Sigmoid colon (tissue), 4 donors: ENCODE data around the gene PARP4.
"Not testable (repeated sequence)": the region's sequence is repeated elsewhere in the genome, so short reads cannot be mapped to it uniquely, and the experiment has no call there.

ENCODE experiments used
- EP300 ChIP-seq, 4 donors: sonication (generic); formaldehyde crosslinking; IDR thresholded peaks; one replicate each; pipeline ENCODE4 v1.6.1; 2017; ENCODE audit warnings: antibody characterized with exemption in 4 of 4
- POLR2AphosphoS5 ChIP-seq, 4 donors: sonication (generic); formaldehyde crosslinking; IDR thresholded peaks; one replicate each; pipeline ENCODE4 v1.6.1; 2017; ENCODE audit warnings: antibody characterized with exemption in 4 of 4
- TF ChIP-seq, protein P1 (sequence below), 4 experiments: fragments of 450-650 bp in 3 of 4; fragments of 200-600 bp in 1 of 4; IDR thresholded peaks; one replicate each; pipeline ENCODE4 v1.5.1; 2016 to 2019; ENCODE audit warnings: antibody characterized with exemption in 4 of 4, mild to moderate bottlenecking in 3 of 4, moderate library complexity in 2 of 4

- TF ChIP-seq POLR2AphosphoS5, EP300 (IDR thresholded peaks at IDR 0.05): not testable (repeated sequence)
- TF ChIP-seq, protein P1, sequence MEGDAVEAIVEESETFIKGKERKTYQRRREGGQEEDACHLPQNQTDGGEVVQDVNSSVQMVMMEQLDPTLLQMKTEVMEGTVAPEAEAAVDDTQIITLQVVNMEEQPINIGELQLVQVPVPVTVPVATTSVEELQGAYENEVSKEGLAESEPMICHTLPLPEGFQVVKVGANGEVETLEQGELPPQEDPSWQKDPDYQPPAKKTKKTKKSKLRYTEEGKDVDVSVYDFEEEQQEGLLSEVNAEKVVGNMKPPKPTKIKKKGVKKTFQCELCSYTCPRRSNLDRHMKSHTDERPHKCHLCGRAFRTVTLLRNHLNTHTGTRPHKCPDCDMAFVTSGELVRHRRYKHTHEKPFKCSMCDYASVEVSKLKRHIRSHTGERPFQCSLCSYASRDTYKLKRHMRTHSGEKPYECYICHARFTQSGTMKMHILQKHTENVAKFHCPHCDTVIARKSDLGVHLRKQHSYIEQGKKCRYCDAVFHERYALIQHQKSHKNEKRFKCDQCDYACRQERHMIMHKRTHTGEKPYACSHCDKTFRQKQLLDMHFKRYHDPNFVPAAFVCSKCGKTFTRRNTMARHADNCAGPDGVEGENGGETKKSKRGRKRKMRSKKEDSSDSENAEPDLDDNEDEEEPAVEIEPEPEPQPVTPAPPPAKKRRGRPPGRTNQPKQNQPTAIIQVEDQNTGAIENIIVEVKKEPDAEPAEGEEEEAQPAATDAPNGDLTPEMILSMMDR (IDR thresholded peaks at IDR 0.05), result not testable (repeated sequence)
These were observed 121.8 kb downstream of the PARP4 start for GRCh38 chr13:24390795-24391194.
